ENCODE measurements around the gene C10orf120.

C10orf120 gene

DNA sequence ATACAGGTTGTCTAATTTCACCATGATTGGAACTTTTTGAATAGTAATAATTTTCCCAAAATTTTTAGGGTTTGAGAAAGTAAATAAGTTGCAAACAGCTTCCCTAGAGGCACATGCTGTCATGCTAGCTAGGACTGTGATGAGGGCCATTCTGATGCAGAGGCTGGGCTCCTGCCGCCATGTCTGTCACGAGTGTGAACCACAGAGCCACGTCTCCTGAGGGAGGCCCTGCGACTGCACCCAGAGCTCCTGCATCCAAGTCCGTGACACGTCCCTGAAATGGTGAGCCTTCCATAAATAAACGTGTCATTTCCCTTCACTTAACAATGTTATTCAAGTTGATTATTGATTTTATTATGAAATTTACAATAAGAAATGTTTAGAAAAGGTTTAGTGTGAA is 40.0 kb downstream of the C10orf120 start:
- H3K36me3 ChIP-seq (ENCODE audit: insufficient read depth, low read length) = no peaks in the 10 kb centered on the region
- no peak overlapping the region for H3K4me2 ChIP-seq (ENCODE audit: low read depth, low read length, poor library complexity, severe bottlenecking)
- H3K27me3 ChIP-seq (ENCODE audit: insufficient read depth, low read length, poor library complexity, severe bottlenecking) = no peaks in the 10 kb centered on the region
- no peaks in the 10 kb centered on the region for H3K9me2 ChIP-seq (replicated peaks; ENCODE audit: low read depth, low read length)
- no peaks in the 10 kb centered on the region for H3K4me1 ChIP-seq (ENCODE audit: insufficient read depth, low read length, poor library complexity, severe bottlenecking)
- H3F3A ChIP-seq (ENCODE audit: low read depth) = no peaks in the 10 kb centered on the region
- H3K9me3 ChIP-seq (ENCODE audit: insufficient read depth, low read depth, low read length) = no peaks in the 10 kb centered on the region
- H3K79me2 ChIP-seq (ENCODE audit: insufficient read depth, low read length) = no peaks in the 10 kb centered on the region
- H3K9ac ChIP-seq (ENCODE audit: low read depth, low read length, poor library complexity, severe bottlenecking) = no peak overlapping the region
- no peaks in the 10 kb centered on the region for H4K20me1 ChIP-seq (ENCODE audit: insufficient read depth, low read length, poor library complexity, severe bottlenecking)
- H3K4me3 ChIP-seq (ENCODE audit: low read length, poor library complexity, severe bottlenecking) = no peak overlapping the region
- TF ChIP-seq, protein P1, sequence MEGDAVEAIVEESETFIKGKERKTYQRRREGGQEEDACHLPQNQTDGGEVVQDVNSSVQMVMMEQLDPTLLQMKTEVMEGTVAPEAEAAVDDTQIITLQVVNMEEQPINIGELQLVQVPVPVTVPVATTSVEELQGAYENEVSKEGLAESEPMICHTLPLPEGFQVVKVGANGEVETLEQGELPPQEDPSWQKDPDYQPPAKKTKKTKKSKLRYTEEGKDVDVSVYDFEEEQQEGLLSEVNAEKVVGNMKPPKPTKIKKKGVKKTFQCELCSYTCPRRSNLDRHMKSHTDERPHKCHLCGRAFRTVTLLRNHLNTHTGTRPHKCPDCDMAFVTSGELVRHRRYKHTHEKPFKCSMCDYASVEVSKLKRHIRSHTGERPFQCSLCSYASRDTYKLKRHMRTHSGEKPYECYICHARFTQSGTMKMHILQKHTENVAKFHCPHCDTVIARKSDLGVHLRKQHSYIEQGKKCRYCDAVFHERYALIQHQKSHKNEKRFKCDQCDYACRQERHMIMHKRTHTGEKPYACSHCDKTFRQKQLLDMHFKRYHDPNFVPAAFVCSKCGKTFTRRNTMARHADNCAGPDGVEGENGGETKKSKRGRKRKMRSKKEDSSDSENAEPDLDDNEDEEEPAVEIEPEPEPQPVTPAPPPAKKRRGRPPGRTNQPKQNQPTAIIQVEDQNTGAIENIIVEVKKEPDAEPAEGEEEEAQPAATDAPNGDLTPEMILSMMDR (conservative IDR thresholded peaks at IDR 0.05; ENCODE audit: low read length) = no peak
- TF ChIP-seq EZH2phosphoT487 (IDR thresholded peaks at IDR 0.05; ENCODE audit: borderline replicate concordance) = no peak
- H2AFZ ChIP-seq (ENCODE audit: low read length) = no peak overlapping the region

DNA sequence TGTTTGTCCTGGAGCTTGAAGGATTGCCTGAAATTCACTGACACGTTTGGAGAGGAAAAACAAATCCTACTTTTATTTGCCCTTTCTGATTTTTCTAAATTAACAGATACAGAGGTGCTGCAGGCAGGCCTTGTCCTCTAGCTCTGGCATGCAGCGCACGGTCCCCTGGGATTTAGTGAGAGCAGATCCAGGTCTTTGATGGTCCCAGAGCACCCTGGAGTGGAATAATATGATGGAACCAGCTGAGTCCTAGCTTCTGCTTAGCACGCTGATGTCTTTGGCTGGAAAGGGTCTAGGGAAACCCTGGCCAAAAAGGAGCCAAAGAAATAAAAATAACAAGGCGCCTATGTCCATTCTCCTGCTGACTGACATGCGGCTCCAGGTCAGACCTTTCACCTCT is 40.5 kb downstream of the C10orf120 start:
- Histone ChIP-seq H3K27me3 (ENCODE audit: insufficient read depth, low read length, poor library complexity, severe bottlenecking) (no peaks in the 10 kb centered on the region), H3F3A (ENCODE audit: low read depth) (no peaks in the 10 kb centered on the region), H3K9me3 (ENCODE audit: insufficient read depth, low read depth, low read length) (no peaks in the 10 kb centered on the region), H3K4me2 (ENCODE audit: low read depth, low read length, poor library complexity, severe bottlenecking) (no peak overlapping the region), H3K4me3 (ENCODE audit: low read length, poor library complexity, severe bottlenecking) (no peak overlapping the region), H3K9ac (ENCODE audit: low read depth, low read length, poor library complexity, severe bottlenecking) (no peak overlapping the region), H4K20me1 (ENCODE audit: insufficient read depth, low read length, poor library complexity, severe bottlenecking) (no peaks in the 10 kb centered on the region), H2AFZ (ENCODE audit: low read length) (no peak overlapping the region), H3K79me2 (ENCODE audit: insufficient read depth, low read length) (no peaks in the 10 kb centered on the region), H3K9me2 (replicated peaks; ENCODE audit: low read depth, low read length) (no peaks in the 10 kb centered on the region), H3K4me1 (ENCODE audit: insufficient read depth, low read length, poor library complexity, severe bottlenecking) (no peaks in the 10 kb centered on the region), H3K36me3 (ENCODE audit: insufficient read depth, low read length) (no peaks in the 10 kb centered on the region)
- no peak for TF ChIP-seq EZH2phosphoT487 (IDR thresholded peaks at IDR 0.05; ENCODE audit: borderline replicate concordance)
- TF ChIP-seq, protein P1 (conservative IDR thresholded peaks at IDR 0.05; ENCODE audit: low read length) = no peak

DNA sequence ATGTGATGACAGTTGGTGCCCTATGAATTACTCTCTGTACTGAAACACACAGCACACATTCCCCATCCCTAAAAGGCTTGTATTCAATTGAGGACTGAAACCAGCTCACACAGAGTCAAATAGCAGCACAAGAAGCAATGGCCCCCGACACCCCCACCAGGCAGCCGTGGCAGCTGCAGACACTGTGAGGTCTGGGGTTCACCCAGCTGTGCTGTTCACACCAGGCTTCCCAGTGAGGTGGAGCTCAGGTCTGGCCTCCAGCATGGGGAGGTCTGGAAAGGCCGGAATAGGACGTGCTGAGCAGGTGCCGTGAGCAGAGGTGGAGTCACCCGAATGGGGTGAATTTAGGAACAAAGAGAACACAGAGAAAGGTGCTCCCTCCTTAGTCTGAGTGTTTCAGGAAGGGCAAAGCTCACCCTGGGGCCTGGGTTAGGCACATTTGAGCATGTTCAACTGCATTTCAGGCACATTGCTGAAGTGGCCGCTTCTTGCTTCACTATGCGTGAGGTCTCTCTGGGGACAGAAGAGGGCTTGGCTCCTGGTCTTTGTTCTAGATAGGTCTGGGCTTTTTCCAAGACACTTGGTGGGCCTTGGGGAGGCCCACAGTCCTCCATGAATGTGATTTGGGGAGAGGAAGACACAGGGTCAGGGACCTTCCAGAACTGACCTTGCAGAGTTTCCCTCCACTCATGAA is 41.1 kb downstream of the C10orf120 start:
- Histone ChIP-seq H3K27me3 (ENCODE audit: insufficient read depth, low read length, poor library complexity, severe bottlenecking) (no peaks in the 10 kb centered on the region), H3K79me2 (ENCODE audit: insufficient read depth, low read length) (no peaks in the 10 kb centered on the region), H3K4me2 (ENCODE audit: low read depth, low read length, poor library complexity, severe bottlenecking) (no peak overlapping the region), H3K4me1 (ENCODE audit: insufficient read depth, low read length, poor library complexity, severe bottlenecking) (no peaks in the 10 kb centered on the region), H3K9me2 (replicated peaks; ENCODE audit: low read depth, low read length) (no peaks in the 10 kb centered on the region), H3F3A (ENCODE audit: low read depth) (no peaks in the 10 kb centered on the region), H3K9ac (ENCODE audit: low read depth, low read length, poor library complexity, severe bottlenecking) (no peak overlapping the region), H4K20me1 (ENCODE audit: insufficient read depth, low read length, poor library complexity, severe bottlenecking) (no peaks in the 10 kb centered on the region), H2AFZ (ENCODE audit: low read length) (no peak overlapping the region), H3K36me3 (ENCODE audit: insufficient read depth, low read length) (no peaks in the 10 kb centered on the region), H3K9me3 (ENCODE audit: insufficient read depth, low read depth, low read length) (no peaks in the 10 kb centered on the region), H3K4me3 (ENCODE audit: low read length, poor library complexity, severe bottlenecking) (no peak overlapping the region)
- no peak for TF ChIP-seq EZH2phosphoT487 (IDR thresholded peaks at IDR 0.05; ENCODE audit: borderline replicate concordance)
- TF ChIP-seq, protein P1 (conservative IDR thresholded peaks at IDR 0.05; ENCODE audit: low read length) = no peak
